HFF-Myc (cell line): ENCODE data around the gene SNAI1.
A peak's percentile ranks its signal among the peaks of the same experiment; 100 is the strongest.

ENCODE experiments used
- DNase-seq: peaks from one replicate; pipeline ENCODE4 v3.0.0-alpha.2; 2011; ENCODE audit warnings: low read depth; ENCODE audit errors: extremely low read depth
- H3K4me3 ChIP-seq: replicated peaks from 2 replicates; pipeline ENCODE4 v1.5.1; 2011; ENCODE audit warnings: low read depth, mild to moderate bottlenecking, control low read depth, low read length
- TF ChIP-seq, protein P1 (sequence below): IDR thresholded peaks from 2 replicates; pipeline ENCODE4 v1.5.1; 2012; ENCODE audit warnings: mild to moderate bottlenecking, low read depth, low read length, control low read depth; ENCODE audit errors: missing control alignments

Gene SNAI1

DNA sequence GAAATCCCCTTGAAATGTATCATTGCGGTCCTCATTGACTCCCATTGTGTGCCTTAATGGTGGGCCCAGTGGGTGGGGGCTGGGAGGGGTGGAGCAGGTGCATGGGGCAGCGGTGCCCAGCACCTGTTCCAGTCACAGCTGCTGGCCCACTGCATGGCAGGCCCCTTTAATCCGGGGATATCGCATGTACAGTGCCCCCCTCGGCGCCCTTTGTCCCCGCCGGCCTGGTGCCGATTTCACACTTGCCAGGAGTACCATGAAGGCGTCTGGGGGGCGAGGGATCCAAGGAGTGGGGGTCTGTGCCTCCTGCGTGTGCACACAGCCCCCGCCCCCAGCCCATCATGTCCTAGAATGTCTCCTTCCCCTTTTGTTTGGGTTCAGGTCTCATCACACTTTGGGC lies 2.8 kb downstream of the SNAI1 start:
- H3K4me3 ChIP-seq, result peak overlapping the region; percentile 94
- TF ChIP-seq, protein P1, sequence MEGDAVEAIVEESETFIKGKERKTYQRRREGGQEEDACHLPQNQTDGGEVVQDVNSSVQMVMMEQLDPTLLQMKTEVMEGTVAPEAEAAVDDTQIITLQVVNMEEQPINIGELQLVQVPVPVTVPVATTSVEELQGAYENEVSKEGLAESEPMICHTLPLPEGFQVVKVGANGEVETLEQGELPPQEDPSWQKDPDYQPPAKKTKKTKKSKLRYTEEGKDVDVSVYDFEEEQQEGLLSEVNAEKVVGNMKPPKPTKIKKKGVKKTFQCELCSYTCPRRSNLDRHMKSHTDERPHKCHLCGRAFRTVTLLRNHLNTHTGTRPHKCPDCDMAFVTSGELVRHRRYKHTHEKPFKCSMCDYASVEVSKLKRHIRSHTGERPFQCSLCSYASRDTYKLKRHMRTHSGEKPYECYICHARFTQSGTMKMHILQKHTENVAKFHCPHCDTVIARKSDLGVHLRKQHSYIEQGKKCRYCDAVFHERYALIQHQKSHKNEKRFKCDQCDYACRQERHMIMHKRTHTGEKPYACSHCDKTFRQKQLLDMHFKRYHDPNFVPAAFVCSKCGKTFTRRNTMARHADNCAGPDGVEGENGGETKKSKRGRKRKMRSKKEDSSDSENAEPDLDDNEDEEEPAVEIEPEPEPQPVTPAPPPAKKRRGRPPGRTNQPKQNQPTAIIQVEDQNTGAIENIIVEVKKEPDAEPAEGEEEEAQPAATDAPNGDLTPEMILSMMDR, result no peak
- DNase-seq, result no peak

- DNase-seq, result no peak
- H3K4me3 ChIP-seq, result peak overlapping the region; percentile 94
- TF ChIP-seq, protein P1, result no peak
Measured at GRCh38 chr20:49986049-49986448, 3.3 kb downstream of the SNAI1 start.

DNA sequence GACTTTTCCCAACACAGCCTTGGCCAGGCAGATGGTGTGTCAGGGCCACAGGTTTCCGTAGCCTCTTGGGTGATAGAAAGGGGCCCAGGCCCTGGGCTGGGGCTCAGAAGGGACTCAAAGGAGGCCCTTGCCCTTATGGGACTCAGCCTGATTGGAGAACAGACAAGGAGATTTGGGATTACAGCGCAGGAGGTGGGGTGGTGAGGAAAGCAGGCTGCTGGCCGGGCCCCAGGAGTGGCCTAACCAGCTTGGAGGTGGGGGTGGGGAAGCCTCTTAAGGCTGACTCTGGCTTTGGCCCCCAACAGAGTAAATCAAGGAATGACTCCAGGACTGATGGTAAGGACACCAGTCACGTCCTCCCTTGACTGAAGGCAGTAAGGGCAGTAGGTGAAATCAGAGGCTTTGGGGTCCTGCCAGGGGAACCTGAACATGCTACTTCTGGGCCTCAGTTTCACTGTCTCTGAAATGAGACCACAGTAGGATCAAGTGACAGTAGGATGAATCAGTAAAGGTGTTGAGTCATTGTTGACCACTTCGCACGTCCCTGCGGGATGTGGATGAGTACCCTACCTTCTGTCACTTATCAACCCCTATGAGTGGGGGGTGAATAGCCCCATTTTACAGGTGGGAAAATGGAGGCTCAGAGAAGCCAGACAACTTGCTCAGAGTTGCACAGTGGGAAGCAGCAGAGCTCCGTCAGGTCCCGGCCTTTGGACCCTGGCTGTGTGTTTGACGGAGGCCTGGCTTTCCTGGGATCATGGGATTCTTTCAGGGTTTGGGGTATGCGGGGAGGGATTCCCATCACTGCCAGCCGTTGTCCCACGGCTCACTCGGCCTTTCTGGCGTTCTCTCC lies 4.5 kb downstream of the SNAI1 start:
- peak overlapping the region; percentile 94; the same call in 1 of the 2 replicates for H3K4me3 ChIP-seq
- no peak for DNase-seq

GRCh38 chr20:49987868-49988690 lies 5.3 kb downstream of the SNAI1 start:
- DNase-seq, result no peak
- TF ChIP-seq, protein P1, result no peak
- no peak overlapping the region for H3K4me3 ChIP-seq

More for the DNA sequence above, 4.5 kb downstream of the SNAI1 start:
- TF ChIP-seq, protein P1, result no peak

GRCh38 chr20:49989234-49990065 lies 6.7 kb downstream of the SNAI1 start:
- TF ChIP-seq, protein P1, result no peak
- DNase-seq, result peak; percentile 81
- peak overlapping the region; percentile 19 for H3K4me3 ChIP-seq

- H3K4me3 ChIP-seq, result no peak overlapping the region
- DNase-seq, result no peak
- TF ChIP-seq, protein P1, result no peak
Measured at GRCh38 chr20:49990271-49990720, 7.5 kb downstream of the SNAI1 start.
